COLO829 (cell line): ENCODE data around the gene CREB3L4.

Source experiments
- DNase-seq: peaks from one replicate; pipeline ENCODE4 v3.0.0; 2012; ENCODE audit warnings: low spot score

CREB3L4 gene

DNA sequence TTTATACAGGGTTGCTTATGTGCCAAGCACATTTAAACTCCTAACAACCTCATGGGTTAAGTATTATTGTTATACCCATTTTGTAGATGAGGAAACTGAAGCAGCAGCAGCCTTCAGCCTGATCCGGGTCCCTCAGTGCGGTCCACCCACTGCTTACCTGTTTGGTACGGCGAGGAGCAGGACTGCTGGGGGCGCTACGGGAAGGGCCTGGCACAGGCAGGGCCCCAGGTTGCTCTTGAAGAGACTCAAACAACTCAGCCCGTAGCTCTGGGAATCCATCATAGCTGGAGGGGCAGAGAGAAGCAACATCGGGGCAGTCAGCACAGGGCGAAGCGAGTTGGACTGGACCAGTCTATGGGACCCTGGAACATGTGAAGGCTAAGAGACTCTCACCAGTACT lies 30.4 kb upstream of the CREB3L4 start:
- no peak for DNase-seq

DNA sequence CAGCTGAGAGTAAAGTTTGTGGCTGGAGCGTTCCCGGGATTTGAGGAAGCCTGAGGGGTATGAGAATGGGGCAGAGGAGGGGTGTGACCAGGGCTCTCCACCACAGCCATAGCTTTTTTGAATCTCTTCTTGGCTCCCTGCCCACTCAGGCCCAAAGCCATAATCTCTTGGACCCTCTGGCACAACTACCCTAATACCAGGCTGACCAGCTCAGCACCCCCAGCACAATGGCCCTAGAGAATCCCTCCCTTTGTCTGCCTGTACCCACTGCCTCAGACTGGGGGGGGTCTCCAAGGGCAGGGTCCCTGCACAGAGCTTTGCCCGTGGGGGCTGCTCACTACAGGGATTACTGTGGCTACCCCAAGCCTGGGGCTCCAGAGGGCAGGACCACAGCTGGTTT lies 28.7 kb upstream of the CREB3L4 start:
- DNase-seq: no peak

DNA sequence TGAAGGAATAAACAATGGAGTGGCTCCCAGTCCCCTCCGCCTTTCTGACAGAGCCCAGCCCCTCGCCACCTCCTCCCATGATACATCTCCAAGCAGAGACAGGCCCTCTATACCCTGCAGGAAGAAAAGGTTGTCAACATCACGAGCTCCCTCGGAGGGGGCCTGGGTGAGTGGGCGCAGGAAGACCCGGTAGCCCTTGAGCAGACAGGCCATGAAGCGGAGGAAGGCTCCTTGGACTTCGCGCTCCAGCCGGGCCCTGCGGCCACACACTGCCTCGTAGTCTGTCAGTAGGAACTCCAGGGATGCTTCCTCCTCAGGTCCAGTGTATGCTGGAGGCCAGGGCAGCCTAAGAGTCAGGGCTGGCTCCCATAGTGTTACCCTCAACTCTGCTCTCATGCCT lies 28.2 kb upstream of the CREB3L4 start:
- DNase-seq: no peak

DNA sequence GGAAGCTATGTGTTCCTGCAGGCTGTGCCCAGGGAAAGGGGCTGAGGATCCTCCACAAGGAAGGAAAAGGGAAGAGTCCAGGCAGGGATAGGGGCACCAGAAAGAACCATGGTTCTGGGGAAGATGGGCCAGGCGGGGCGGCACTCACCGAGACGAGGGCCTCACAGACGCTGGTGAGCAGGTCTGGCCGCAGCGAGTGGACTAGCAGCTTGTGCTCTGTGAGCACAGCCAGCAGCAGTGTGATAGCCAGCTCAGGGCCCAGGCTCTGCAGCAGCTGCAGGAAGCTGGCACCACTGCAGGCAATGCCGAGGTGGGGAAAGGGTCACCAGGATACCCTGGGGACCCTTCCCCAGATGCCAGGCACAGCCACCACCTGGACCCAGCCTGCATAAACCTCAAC lies 26.9 kb upstream of the CREB3L4 start:
- no peak for DNase-seq

DNA sequence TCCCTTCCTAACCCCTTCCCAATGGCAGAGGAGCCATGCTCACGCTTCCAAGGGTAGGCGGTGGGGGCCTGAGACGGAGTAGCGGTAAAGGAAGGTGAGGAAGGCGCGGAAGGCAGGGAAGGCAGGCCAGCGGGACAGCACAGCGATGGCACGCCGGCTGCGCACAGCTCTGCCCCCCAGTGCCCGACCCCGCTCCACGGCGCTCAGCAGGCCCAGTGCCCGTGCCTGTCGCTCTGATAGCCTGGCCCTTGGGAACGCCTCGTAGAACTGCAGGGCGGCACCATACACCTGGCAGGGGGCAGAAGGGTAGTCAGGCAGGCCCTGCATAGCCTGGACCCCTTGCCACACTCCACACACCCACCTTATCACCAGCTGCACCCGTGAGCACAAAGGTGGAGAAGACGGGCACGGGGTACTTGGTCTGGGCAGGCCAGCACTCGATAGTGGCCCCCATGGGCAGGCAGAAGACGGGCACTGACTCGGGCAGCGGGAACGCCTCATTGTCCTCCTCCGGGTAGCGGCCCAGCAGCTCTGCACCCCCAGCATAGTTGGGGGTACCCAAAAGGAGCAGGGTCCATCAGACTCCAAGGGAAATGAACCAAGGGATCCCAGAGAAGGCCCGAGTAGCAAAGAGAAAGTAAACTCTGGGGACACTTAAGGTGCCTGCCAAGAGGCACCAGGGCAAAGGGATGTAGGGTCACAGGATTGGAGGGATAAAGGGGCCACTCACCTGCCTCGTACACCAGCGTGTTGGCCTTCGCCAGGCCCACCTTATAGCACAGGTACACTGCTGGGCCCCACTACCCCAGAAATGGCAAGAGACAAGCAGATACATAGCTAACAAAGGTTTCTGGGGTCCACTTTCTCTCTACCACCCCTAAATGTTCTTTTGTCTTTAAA lies 25.6 kb upstream of the CREB3L4 start:
- no peak for DNase-seq

DNA sequence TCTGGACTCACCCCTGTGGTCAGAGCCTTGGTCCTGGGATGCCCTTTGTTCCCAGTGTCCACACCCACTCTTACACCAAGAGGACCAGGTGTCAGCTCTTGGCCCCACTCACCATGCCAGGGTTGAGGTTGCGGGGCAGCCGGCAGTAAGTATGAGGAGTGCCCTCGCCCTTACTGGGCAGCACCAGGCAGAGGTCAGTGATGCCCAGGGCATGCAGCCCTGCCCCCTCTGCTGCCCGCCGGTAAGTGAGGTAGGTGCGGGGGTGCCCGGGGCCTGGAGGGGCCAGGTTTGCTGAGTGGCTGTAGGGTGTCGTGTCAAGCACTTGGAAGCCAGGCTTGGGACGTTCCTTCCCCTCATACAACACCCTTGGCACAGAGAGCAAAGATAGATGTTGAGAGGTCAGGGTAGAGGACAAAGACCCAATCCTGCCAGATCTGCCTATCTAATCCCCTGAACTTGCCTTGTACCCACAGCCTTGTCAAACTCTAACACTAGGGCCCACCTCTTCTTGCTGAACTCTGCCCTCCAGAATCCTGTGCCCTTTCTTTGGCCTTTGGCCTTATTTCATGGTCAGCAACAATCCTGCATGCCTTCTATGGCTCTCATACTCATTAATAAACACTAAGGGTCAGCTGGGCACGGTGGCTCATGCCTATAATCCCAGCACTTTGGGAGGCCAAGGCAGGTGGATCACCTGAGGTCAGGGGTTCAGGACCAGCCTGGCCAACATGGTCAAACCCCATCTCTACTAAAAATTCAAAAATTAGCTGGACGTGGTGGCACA lies 24.7 kb upstream of the CREB3L4 start:
- DNase-seq: no peak

DNA sequence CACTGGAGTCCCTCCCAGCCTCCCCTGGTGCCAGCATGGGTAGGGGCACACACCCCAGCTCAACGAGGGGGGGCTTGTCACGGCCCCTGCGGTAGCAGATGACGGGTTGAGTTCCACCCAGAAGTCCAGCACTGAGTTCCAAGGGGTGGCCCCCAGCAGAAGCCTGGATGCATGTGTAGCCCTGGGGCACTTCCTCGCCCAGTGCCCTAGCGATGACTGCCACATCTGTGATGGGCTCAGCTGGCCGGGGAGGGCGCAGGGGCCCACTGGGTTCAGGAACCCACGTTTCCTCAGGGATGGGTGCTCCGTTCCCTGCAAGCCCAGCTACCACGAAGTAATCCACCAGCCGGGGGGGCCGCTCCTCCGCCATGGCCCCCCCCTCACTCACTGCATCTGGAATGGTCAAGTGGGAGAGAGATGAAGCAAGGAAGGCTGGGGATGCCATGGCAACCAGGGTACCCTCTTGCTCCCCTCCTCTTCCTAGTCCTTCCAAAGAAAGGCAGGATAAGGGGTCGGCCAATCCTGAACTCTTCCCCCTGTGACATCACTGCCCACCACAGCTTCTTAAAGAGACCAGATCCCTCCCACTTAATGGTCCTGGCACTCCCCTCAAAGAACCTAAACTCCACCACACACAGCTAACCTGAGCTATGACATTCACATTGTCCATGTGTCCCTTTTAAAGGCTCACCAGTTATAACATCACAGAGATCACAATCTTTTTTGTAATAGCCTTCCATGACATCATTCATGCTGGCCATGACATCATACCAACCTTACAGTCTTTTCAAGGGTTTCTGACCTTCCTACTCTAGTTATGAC lies 23.5 kb upstream of the CREB3L4 start:
- no peak for DNase-seq

DNA sequence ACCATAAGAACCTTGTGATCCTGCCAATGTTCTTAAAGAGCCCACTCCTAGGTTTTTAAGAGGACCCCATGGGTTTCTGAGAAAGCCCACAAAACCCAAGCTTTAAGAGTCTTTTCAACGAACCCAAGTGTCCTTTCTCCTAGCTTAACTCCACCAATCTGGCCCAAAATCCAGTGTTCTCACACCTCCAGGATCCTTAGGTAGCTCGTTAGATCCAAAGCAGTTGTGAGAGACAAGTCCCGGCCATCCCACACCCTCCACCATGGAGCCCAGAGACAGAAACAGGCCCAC lies 22.9 kb upstream of the CREB3L4 start:
- DNase-seq: no peak

DNA sequence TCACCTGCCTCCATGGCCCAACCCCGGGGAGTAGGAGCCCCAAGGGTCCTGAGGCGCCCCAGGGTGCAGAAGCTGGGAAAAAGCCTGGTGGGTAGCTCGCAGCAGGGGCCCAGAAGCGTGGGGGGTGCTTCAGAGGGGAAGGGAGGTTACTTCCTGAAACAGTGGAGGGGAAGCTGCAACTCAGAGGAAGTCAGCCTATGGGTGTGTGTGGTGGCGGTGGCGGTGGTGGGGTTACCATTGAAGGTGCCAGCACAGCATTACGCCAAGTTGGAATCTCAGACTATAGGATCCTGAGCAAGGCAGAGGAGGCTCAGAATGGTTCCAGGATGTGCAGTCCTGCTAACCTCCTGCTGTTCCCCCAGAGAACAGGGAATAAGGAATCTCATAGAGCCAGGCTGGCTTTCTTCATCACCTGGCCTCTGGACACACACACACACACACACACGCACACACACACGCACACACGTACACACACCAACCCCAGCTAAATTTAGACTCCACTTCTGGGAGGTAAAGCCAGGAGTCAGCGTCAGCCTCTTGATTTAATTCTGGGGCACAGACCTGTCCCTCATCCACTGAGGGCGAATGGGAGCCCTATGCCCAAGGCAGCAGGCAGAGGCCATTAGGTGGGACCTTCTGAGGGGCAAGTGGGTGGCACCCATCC lies 22.4 kb upstream of the CREB3L4 start:
- no peak for DNase-seq

DNA sequence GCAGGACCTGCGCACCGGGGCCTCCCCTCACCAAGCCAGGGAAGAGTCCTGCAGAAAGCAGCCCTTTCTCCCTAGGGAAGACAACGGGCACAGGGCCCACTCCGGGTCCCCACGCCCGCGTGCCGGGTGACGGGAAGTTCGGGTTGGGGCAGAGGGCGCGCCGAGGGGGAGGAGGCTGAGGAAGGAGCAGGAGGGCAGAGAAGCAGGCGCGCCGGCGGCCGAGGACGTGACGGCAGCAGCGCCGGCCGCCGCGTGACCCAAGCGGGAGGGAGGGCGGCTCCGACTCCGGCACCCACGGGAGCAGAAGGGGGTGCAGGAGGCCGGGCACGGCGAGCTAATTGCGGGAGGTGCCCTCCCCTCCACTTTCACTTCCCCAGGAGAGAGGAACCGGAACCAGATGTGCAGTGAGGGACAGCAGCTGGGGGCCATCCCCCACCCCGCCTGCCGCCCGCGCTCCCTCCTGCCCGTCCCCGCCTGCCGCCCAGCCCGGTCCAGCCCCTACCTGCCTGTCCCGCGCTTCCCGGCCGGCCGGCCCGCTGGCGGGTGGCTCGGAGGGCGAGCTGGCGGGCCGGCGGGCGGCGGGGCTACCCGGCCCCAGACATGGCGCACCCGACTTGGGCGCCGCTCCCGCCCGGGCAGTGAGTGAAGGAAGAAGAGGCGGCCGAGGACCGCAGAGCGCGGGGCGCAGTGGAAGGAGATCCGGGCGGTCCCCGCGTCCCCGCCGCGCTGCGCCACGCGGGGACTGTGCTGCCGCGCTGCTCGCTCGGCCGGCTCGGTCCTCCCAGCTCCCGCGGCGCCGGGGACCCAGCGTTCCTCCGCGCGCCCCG lies 21.7 kb upstream of the CREB3L4 start:
- DNase-seq: no peak

DNA sequence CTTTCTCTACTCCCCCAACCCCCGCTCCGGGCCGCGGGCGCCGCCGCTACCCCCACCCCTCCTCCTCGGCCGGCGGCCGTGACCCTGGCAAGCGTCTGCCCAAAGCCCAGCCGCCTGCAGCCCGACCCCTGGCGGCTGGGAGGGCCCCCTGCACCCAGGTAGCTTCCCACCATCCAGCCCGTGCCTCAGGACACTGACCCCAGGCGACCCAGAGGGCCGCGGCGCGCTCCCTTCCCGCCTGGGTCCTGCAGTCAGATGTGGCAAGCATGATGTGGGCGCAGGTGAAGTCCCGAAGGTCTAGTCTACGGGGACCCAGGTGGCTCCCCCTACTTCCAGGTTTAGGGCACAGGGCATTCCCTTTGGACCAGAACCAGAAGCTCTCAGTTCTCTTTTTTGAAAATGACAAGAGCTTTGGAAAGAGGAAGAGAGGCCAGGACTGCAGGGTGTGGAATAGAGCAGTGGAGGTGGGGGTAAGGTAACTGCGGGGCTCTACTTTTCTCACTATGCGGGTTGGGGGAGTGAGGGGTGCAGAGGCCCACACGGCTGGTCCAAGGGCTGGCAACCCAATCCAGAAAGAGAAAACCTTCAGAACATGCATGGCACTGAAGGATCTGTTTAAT lies 21.0 kb upstream of the CREB3L4 start, which contains the start of gene DENND4B:
DENND4B (minus strand) TSS at position 97 of the 620 bp plus-strand sequence. CDS start 2,344 bp downstream, outside the sequence.
- DNase-seq: peak; percentile 94

DNA sequence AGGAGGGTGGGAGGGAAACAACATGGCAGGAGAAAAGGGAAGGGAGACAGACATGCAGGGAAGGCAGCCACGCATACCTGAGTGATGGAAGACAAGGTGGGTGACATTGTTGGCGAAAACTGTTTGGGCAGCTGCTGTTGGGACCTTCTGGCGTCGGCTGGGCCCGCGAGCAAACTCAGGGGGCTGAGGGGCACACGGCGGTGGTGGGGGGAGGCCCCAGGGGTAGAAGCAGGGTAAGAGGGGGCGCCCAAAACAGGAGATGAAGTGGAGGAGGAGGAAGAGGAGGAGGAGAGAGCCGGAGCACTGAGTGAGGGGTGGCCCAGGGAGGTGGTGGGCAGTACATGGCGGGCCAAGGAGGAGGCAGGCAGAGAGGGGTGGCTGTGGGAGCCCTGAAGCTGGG lies 16.5 kb upstream of the CREB3L4 start:
- DNase-seq: no peak

DNA sequence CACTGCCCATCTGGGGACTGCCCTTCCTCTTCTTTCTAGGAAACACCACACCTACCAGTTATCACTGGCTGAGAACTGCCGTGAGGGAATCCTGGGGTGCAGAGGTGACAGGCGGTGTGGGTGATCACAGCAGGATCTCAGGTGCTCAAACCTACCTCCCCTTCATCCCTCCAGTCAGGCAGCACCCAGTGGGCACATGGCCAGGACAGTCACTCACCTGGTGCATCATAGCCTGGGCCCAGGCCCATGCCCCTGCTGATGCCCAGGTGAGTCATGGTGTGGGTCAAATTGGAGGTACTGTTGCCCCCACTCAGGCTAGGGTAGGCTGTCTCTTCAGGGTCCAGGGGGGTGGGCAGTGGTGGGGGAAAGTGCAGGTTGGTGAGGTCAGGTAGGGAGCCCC lies 15.9 kb upstream of the CREB3L4 start:
- DNase-seq: no peak

DNA sequence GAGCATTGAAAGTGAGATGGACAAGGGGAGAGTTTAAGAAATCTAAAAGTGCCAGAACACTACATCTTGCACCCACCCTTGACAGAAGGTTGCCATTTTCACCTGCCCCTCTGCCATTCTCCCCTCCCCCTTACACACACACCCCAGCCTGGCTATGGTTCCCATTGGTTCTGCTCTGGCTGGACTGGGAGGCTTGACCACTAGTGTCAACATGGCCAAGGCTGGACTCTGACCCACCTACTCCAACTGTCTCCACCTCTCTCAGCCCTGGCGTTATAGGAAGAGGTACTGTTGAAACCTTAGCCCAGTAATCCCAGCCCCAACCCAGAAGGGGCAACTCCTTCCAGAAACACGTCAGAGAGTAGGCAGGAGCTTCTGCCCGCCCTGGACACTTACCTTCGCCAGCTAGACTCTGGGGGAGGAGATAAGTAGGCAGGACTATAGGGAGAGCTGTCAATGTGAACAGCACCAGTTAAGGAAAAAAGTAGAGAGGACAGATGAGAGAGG lies 13.8 kb upstream of the CREB3L4 start:
- DNase-seq: no peak

DNA sequence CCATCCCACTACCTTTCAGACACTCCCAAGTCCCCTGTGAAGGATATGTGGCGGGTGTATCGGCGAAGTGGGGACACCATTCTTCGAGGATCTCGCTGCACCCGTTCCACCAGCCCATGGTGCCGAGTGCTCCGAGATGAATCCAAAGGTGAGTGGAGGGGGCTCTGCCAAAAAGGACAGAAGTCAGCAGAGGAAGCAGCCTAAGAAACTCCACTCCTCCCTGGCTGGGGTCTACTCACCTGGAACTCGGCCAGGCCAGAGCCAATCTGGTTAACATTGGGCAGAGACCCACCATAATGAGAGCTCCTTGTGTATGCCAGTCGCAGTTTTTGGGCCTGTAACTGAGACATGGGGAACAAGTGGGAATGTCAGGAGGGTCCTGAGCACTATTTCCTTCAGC lies 12.9 kb upstream of the CREB3L4 start:
- DNase-seq: no peak

DNA sequence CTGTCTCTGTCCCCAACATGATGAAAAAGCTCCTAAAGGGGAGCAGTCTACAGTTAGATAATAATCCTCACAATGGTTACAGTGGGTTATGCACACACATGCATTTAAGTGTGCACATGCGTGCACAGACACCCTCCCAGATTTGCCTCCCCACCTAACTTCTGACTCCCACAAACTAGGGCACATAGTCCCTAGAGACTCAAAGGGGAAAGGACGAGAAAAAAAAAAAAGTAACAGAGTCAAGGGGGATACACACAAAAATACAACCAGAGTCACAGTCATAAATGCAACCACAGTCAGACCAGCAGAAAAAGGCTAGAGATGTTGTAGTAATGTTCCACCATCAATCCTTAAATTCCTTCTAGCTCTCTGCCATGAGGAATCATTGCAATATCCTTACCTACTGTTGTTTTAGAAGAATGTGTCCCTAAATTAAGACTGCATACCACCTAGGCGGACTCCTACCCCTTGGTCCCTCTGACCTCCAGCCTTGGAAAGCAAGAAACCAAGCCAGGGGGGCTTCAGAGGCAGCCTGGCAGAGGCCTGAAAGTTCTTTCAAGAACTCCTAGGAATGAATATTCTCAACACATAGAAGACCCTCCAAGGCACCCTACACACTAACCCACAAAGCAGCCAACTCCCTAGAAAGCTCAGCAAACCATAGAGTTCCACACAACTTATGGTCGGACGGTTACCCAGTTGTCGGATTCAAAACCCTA lies 10.5 kb upstream of the CREB3L4 start:
- no peak for DNase-seq

DNA sequence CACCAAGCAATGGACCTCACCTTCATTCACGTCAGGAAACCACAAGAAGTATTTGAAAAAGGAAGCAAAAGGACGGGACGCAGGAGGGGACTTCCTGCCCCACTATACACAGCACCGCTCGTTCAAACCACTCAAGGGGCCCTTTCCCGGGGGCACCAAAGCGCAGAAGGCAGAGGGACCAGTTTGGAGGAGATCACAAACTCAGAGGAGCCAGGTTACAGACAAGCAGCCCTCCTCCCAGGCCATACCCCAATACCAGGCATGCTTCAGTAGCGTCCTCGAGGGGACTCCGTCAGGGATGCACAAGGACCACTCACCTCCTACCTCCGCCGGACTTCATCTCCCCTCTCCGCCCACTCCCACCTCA lies 10.0 kb upstream of the CREB3L4 start:
- no peak for DNase-seq

DNA sequence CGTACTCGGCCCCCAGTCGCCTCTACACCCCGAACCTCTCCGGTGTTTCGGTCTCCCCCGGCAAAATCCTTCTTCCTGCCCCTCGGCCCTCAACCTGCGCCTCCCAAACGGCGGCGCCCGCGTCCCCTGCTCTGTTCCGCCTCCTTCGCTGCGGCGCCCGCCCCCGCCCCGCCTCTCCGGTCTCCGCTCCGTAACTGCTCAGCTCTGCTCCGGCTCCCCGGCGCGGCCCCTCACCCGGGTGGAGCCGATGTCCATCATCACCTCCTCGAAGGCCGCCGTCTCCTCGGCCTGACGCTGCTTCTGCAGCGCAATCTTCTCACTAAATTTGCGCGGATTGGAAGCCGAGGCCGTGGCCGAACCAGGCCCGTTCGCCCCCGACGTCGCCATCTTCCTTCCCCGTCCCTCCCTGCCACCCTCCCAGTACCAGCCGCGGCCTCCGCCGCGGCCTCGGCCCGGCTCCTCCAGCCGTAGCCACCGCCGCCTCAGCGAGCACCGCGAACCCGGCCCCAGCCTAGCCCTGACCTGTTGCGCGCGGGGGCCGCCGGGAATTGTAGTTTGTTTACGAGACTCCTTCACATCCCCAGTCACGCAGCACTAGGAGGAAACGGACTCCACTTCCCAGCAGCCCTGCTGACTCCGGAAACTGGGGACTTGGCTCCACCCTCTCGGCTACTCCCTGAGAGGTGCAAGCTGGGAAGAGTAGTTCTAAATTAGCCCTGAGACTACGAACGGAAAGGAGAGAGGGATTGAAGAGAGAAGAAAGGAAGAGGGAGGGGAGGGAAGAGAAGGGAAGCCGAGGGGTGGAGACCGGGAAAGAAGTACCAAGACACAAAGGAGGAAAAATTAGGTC lies 9.4 kb upstream of the CREB3L4 start, which contains the start of gene CRTC2:
CRTC2 (minus strand) TSS at position 502 of the 850 bp plus-strand sequence; CDS start at position 387, 115 bp downstream.
- peak; percentile 99 for DNase-seq

DNA sequence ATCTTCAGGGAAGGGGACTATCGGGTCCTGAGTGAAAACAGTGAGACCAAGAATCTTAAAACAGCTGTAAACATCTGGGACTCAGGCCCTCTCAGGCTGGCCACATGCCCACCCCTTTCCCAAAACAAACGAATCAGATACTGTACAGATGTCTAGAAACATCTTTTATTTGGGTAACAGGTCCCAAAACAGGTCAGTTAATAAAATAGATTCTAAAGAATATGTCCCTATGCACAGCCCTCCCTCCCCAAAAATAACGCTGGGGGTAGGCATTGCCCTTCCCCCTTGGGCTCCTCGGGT lies 8.8 kb upstream of the CREB3L4 start:
- DNase-seq: no peak
